Measurements from ENCODE around the gene TRPM2.

The TRPM2 gene

DNA sequence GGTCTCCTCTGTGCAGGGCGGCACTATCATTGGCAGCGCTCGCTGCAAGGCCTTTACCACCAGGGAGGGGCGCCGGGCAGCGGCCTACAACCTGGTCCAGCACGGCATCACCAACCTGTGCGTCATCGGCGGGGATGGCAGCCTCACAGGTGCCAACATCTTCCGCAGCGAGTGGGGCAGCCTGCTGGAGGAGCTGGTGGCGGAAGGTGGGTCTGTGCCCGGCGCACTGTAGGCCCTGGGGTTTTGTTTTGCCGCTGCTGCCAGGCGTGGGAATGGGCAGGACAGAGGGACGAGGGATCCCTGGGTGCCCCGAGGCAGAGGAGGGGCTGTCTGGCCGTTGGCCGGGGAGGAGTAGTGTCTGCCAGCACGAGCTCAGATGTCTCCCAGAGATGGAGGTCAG, 41.3 kb upstream of the TRPM2 start:
- no peak for DNase-seq (ENCODE audit: low read depth)
- TF ChIP-seq, protein P1, sequence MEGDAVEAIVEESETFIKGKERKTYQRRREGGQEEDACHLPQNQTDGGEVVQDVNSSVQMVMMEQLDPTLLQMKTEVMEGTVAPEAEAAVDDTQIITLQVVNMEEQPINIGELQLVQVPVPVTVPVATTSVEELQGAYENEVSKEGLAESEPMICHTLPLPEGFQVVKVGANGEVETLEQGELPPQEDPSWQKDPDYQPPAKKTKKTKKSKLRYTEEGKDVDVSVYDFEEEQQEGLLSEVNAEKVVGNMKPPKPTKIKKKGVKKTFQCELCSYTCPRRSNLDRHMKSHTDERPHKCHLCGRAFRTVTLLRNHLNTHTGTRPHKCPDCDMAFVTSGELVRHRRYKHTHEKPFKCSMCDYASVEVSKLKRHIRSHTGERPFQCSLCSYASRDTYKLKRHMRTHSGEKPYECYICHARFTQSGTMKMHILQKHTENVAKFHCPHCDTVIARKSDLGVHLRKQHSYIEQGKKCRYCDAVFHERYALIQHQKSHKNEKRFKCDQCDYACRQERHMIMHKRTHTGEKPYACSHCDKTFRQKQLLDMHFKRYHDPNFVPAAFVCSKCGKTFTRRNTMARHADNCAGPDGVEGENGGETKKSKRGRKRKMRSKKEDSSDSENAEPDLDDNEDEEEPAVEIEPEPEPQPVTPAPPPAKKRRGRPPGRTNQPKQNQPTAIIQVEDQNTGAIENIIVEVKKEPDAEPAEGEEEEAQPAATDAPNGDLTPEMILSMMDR (IDR thresholded peaks at IDR 0.05; ENCODE audit: low read length, missing control alignments) = no peak

GRCh38 chr21:44312716-44313115, 40.7 kb upstream of the TRPM2 start:
- no peak for DNase-seq (ENCODE audit: low read depth)
- TF ChIP-seq, protein P1 (IDR thresholded peaks at IDR 0.05; ENCODE audit: low read length, missing control alignments) = no peak
- H3K4me3 ChIP-seq (replicated peaks; ENCODE audit: low read depth, low read length) = no peak overlapping the region

More for the DNA sequence above, 41.3 kb upstream of the TRPM2 start:
- H3K4me3 ChIP-seq (replicated peaks; ENCODE audit: low read depth, low read length) = no peak overlapping the region

GRCh38 chr21:44313451-44313850, 40.0 kb upstream of the TRPM2 start:
- TF ChIP-seq, protein P1 (IDR thresholded peaks at IDR 0.05; ENCODE audit: low read length, missing control alignments) = no peak
- H3K4me3 ChIP-seq (replicated peaks; ENCODE audit: low read depth, low read length) = no peak overlapping the region
- no peak for DNase-seq (ENCODE audit: low read depth)

GRCh38 chr21:44314128-44314527, 39.3 kb upstream of the TRPM2 start:
- TF ChIP-seq, protein P1 (IDR thresholded peaks at IDR 0.05; ENCODE audit: low read length, missing control alignments) = no peak
- DNase-seq (ENCODE audit: low read depth) = no peak
- H3K4me3 ChIP-seq (replicated peaks; ENCODE audit: low read depth, low read length) = no peak overlapping the region

- H3K4me3 ChIP-seq (replicated peaks; ENCODE audit: low read depth, low read length) = no peak overlapping the region
- DNase-seq (ENCODE audit: low read depth) = no peak
- TF ChIP-seq, protein P1 (IDR thresholded peaks at IDR 0.05; ENCODE audit: low read length, missing control alignments) = no peak
Observed at GRCh38 chr21:44314561-44314960, 38.9 kb upstream of the TRPM2 start.

DNA sequence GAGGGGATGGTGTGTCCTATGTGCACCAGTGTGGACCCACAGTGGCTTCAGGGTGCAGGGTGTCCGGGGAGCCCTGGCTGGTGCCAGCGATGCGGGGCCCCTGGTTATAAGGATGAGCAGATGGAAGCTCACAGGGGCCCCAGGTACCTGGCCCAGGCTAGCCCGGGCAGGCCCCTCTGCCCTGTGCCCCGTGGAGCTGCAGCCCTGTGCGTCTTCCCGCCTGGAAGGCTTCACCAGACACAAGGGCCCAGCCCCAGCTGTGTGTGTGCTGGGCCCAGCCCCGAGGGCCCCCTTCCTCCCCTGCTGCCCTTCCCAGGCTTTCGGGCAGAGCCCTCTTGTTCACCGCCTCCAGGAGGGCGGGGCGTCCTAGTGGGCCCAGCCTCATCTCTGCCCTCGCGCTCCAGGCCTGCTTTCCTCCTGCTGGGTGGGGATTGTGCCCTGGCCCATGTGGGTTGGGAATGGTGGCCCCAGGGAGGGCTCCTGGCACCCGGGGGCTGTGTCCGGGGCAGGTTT, 37.7 kb upstream of the TRPM2 start:
- H3K4me3 ChIP-seq (replicated peaks; ENCODE audit: low read depth, low read length) = no peak overlapping the region
- TF ChIP-seq, protein P1 (IDR thresholded peaks at IDR 0.05; ENCODE audit: low read length, missing control alignments) = no peak
- DNase-seq (ENCODE audit: low read depth) = no peak

GRCh38 chr21:44316277-44316900, 37.0 kb upstream of the TRPM2 start:
- H3K4me3 ChIP-seq (replicated peaks; ENCODE audit: low read depth, low read length) = no peak overlapping the region
- no peak for DNase-seq (ENCODE audit: low read depth)
- TF ChIP-seq, protein P1 (IDR thresholded peaks at IDR 0.05; ENCODE audit: low read length, missing control alignments) = no peak
